Panc1 (cell line): Measurements from ENCODE around the gene KCNIP4. TPM values are rescaled to one million over a fixed set of nuclear protein-coding genes. Genes with fewer than 3 reads are reported as not detected.

Source experiments
- ATAC-seq: fragments of 200-7000 bp; cut with Tn5 transposase; 2 replicates; pipeline ENCODE4 v1.9.1; 2020; ENCODE audit warnings: mild to moderate bottlenecking, moderate library complexity
- BruUV-seq: library from RNA; stranded (reverse); fragments of 400-500 nt; replicated peaks from 2 replicates; lab custom pipeline; 2021; lab: Mats Ljungman, UMichigan
- CTCF ChIA-PET: fragments of 300-600 bp; sonication (Branson Sonifier 250); formaldehyde crosslinking; loops from one replicate; lab custom pipeline; 2022; ENCODE audit warnings: antibody characterized with exemption; lab: Charles Lee
- POLR2A ChIA-PET: fragments of 300-600 bp; sonication (Branson Sonifier 250); formaldehyde crosslinking; loops from one replicate; lab custom pipeline; 2022; ENCODE audit warnings: antibody characterized with exemption; lab: Charles Lee
- DNase-seq: peaks from one replicate; pipeline ENCODE4 v3.0.0-alpha.2; 2010; ENCODE audit warnings: low read depth, low spot score
- H3K27ac ChIP-seq: 2 replicates; pipeline ENCODE4 v1.5.1; 2011; ENCODE audit warnings: mild to moderate bottlenecking, low read length, inconsistent platforms
- H3K27me3 ChIP-seq: fragments of 200-500 bp; sonication (Bioruptor generic); 2 replicates; pipeline ENCODE4 v1.6.0; 2014; ENCODE audit warnings: low read length, inconsistent platforms; ENCODE audit not compliant: control insufficient read depth, insufficient read depth
- H3K36me3 ChIP-seq: fragments of 200-500 bp; sonication (Bioruptor generic); 2 replicates; pipeline ENCODE4 v1.5.1; 2014; ENCODE audit warnings: inconsistent platforms, mild to moderate bottlenecking, low read length, moderate library complexity; ENCODE audit not compliant: control insufficient read depth, insufficient read depth
- H3K4me1 ChIP-seq: 2 replicates; pipeline ENCODE4 v1.5.1; 2011; ENCODE audit warnings: inconsistent platforms, mild to moderate bottlenecking, low read length, moderate library complexity; ENCODE audit not compliant: control insufficient read depth, insufficient read depth
- H3K4me3 ChIP-seq, 2 experiments: 2 replicates each; pipeline ENCODE4 v1.5.1; 2011 to 2012; ENCODE audit warnings: low read depth in 2 of 2, low read length in 2 of 2, mild to moderate bottlenecking in 2 of 2, inconsistent platforms in 1 of 2, moderate library complexity in 1 of 2
- H3K9me3 ChIP-seq: fragments of 200-500 bp; sonication (Bioruptor generic); 2 replicates; pipeline ENCODE4 v1.5.1; 2014; ENCODE audit warnings: low read depth, mild to moderate bottlenecking, inconsistent platforms, low read length, moderate library complexity; ENCODE audit not compliant: control insufficient read depth, insufficient read depth
- CTCF ChIP-seq: fragments of 450-650 bp; IDR thresholded peaks from 2 replicates; pipeline ENCODE4 v1.5.1; 2017; ENCODE audit warnings: mild to moderate bottlenecking
- POLR2AphosphoS5 ChIP-seq: IDR thresholded peaks from 2 replicates; pipeline ENCODE4 v1.6.1; 2012; ENCODE audit warnings: mild to moderate bottlenecking, low read depth, low read length, moderate library complexity
- SIN3A ChIP-seq: IDR thresholded peaks from 2 replicates; pipeline ENCODE4 v1.6.1; 2012; ENCODE audit warnings: low read depth, mild to moderate bottlenecking, low read length, moderate library complexity, borderline replicate concordance; ENCODE audit not compliant: insufficient read depth
- TCF7L2 ChIP-seq: IDR thresholded peaks from 2 replicates; pipeline ENCODE4 v1.6.1; 2011; ENCODE audit warnings: mild to moderate bottlenecking, low read depth, low read length, inconsistent platforms
- in situ Hi-C: cut with HindIII; loops from 2 replicates; pipeline ENCODE4 v1.10.0; 2016; ENCODE audit warnings: low sequenced_read_pairs, low pct_unique_long_range_greater_than_20kb
- intact Hi-C: fragments of 100-400 bp; cut with micrococcal nuclease; formaldehyde crosslinking; loops from one replicate; pipeline ENCODE4 v1.10.0; 2022; ENCODE audit not compliant: unreplicated experiment
- total RNA-seq: library from RNA; stranded (reverse); gene quantifications from one replicate; pipeline ENCODE4 v1.2.1, GENCODE V29; 2021; ENCODE audit not compliant: unreplicated experiment
- TF ChIP-seq, protein P1 (sequence below), 2 experiments: IDR thresholded peaks; 2 replicates each; pipeline ENCODE4 v1.6.1; 2011 to 2012; ENCODE audit warnings: low read depth in 2 of 2, control low read depth in 1 of 2, low read length in 1 of 2, mild to moderate bottlenecking in 1 of 2, moderate library complexity in 1 of 2; ENCODE audit not compliant: insufficient read depth in 1 of 2

KCNIP4 gene
- total RNA-seq, 1 experiment from 2014 or later = not detected

DNA sequence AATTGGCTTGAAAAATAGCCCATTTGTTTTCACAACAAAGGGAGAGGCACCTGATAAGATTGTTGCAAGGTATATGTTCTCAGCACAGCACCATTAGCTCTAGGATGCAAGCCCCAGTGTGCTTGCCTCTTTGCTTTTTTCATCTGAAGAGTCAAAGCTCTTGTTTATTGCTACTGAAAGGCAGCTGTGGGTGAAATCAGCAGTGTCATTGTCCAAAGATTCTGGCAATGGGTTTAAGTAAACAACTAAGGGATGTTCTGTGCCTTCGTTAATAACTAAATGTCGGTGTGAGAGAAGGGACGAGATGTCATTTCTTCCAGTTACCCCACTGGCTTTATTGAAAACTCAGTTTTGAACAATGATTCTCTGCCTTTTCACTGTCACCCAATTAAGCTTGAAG lies 567.7 kb downstream of the KCNIP4 start:
- Histone ChIP-seq H3K9me3 (no peaks in the 10 kb centered on the region), H3K4me1 (no peaks in the 10 kb centered on the region), H3K27ac (no peak overlapping the region), H3K27me3 (no peaks in the 10 kb centered on the region), H3K36me3 (no peaks in the 10 kb centered on the region), H3K4me3 (no peak overlapping the region)
- DNase-seq (no peak), ATAC-seq (no peak)
- in situ Hi-C loops = no loop called here
- POLR2A ChIA-PET = no interaction called here
- TF ChIP-seq, protein P1, sequence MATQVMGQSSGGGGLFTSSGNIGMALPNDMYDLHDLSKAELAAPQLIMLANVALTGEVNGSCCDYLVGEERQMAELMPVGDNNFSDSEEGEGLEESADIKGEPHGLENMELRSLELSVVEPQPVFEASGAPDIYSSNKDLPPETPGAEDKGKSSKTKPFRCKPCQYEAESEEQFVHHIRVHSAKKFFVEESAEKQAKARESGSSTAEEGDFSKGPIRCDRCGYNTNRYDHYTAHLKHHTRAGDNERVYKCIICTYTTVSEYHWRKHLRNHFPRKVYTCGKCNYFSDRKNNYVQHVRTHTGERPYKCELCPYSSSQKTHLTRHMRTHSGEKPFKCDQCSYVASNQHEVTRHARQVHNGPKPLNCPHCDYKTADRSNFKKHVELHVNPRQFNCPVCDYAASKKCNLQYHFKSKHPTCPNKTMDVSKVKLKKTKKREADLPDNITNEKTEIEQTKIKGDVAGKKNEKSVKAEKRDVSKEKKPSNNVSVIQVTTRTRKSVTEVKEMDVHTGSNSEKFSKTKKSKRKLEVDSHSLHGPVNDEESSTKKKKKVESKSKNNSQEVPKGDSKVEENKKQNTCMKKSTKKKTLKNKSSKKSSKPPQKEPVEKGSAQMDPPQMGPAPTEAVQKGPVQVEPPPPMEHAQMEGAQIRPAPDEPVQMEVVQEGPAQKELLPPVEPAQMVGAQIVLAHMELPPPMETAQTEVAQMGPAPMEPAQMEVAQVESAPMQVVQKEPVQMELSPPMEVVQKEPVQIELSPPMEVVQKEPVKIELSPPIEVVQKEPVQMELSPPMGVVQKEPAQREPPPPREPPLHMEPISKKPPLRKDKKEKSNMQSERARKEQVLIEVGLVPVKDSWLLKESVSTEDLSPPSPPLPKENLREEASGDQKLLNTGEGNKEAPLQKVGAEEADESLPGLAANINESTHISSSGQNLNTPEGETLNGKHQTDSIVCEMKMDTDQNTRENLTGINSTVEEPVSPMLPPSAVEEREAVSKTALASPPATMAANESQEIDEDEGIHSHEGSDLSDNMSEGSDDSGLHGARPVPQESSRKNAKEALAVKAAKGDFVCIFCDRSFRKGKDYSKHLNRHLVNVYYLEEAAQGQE (IDR thresholded peaks at IDR 0.05; ENCODE audit: insufficient read depth in 1 of 2, low read depth in 2 of 2, low read length in 1 of 2) = no peak
- TF ChIP-seq SIN3A = no peak
- TF ChIP-seq CTCF = no peak
- no peak for TF ChIP-seq TCF7L2
- TF ChIP-seq POLR2AphosphoS5 = no peak
- intact Hi-C loops = no loop called here
- no TSS peak for BruUV-seq
- CTCF ChIA-PET = no interaction called here

GRCh38 chr4:21377046-21377445 lies 571.5 kb downstream of the KCNIP4 start:
- no TSS peak for BruUV-seq
- intact Hi-C loops (no loop called here), in situ Hi-C loops (no loop called here)
- ATAC-seq (no peak), DNase-seq (no peak)
- Histone ChIP-seq H3K9me3 (no peaks in the 10 kb centered on the region), H3K4me3 (no peak overlapping the region), H3K27me3 (no peaks in the 10 kb centered on the region), H3K4me1 (no peaks in the 10 kb centered on the region), H3K36me3 (no peaks in the 10 kb centered on the region), H3K27ac (no peak overlapping the region)
- ChIA-PET CTCF (no interaction called here), POLR2A (no interaction called here)
- TF ChIP-seq, protein P1 (IDR thresholded peaks at IDR 0.05; ENCODE audit: insufficient read depth in 1 of 2, low read depth in 2 of 2, low read length in 1 of 2) = no peak
- TF ChIP-seq TCF7L2 (no peak), CTCF (no peak), SIN3A (no peak), POLR2AphosphoS5 (no peak)
